Adrenal gland (tissue), 5 donors: ENCODE measurements around the gene SLC2A4.

Experiments
- CTCF ChIP-seq, 6 experiments: fragments of 450-650 bp in 4 of 6; fragments of 200-600 bp in 2 of 6; sonication (generic) in 1 of 6; IDR thresholded peaks; 1 replicate in 5 of 6; 2 replicates in 1 of 6; pipeline versions ENCODE4 v1.5.1 to v1.8.0; 2016 to 2021; ENCODE audit warnings: antibody characterized with exemption in 6 of 6, mild to moderate bottlenecking in 2 of 6, moderate library complexity in 1 of 6
- POLR2A ChIP-seq, 2 donors: fragments of 450-650 bp; IDR thresholded peaks; one replicate each; pipeline ENCODE4 v1.6.1; 2017; ENCODE audit warnings: antibody characterized with exemption in 2 of 2, mild to moderate bottlenecking in 2 of 2, moderate library complexity in 1 of 2
- donor health status: DM: no; HTN: no; CAD: no.

- TF ChIP-seq POLR2A (IDR thresholded peaks at IDR 0.05) (peak in 1 of 2 donors; percentile 8), CTCF (IDR thresholded peaks at IDR 0.05) (no peak)
Measured at GRCh38 chr17:7250695-7251627, 30.6 kb upstream of the SLC2A4 start.
